ENCODE results near the gene HJURP.

- no peak for TF ChIP-seq CTCF (IDR thresholded peaks at IDR 0.05; ENCODE audit: low read depth, low read length, poor library complexity, severe bottlenecking)
- TF ChIP-seq EZH2phosphoT487 (IDR thresholded peaks at IDR 0.05; ENCODE audit: borderline replicate concordance, low read length): no peak
These were observed 40.1 kb downstream of the HJURP start for GRCh38 chr2:233814056-233814835.

Measured in DOHH2 (cell line).